Vagina (tissue), 2 donors: Measurements from ENCODE around the gene YPEL1. TPM values are rescaled to one million over a fixed set of nuclear protein-coding genes. Genes with fewer than 3 reads are reported as not detected.

Experiments
- DNase-seq, 2 donors: peaks; one replicate each; pipeline ENCODE4 v3.0.0-alpha.2; 2017; ENCODE audit errors: extremely low spot score in 2 of 2
- H3K27ac ChIP-seq: fragments of 200-600 bp; sonication (generic); one replicate; pipeline ENCODE4 v1.5.1; 2019
- H3K27me3 ChIP-seq: fragments of 200-600 bp; sonication (generic); one replicate; pipeline ENCODE4 v1.5.1; 2019
- H3K36me3 ChIP-seq, 2 donors: fragments of 200-600 bp; sonication (generic); one replicate each; pipeline ENCODE4 v1.5.1; 2017 to 2019
- H3K4me1 ChIP-seq: fragments of 200-600 bp; sonication (generic); one replicate; pipeline ENCODE4 v1.5.1; 2019
- H3K4me3 ChIP-seq, 2 donors: fragments of 200-600 bp; sonication (generic); 1 replicate in 1 of 2; 2 replicates in 1 of 2; pipeline ENCODE4 v1.5.1; 2016 to 2019
- H3K9me3 ChIP-seq: fragments of 200-600 bp; sonication (generic); one replicate; pipeline ENCODE4 v1.5.1; 2019
- CTCF ChIP-seq, 3 experiments: fragments of 450-650 bp in 2 of 3; fragments of 200-600 bp in 1 of 3; sonication (generic) in 1 of 3; IDR thresholded peaks; one replicate each; pipeline ENCODE4 v1.5.1; 2017 to 2019; ENCODE audit warnings: antibody characterized with exemption in 3 of 3, mild to moderate bottlenecking in 2 of 3, moderate library complexity in 2 of 3
- POLR2A ChIP-seq, 2 donors: fragments of 450-650 bp; IDR thresholded peaks; one replicate each; pipeline ENCODE4 v1.6.1; 2017; ENCODE audit warnings: antibody characterized with exemption in 2 of 2, mild to moderate bottlenecking in 2 of 2, moderate library complexity in 2 of 2
- POLR2AphosphoS5 ChIP-seq, 2 donors: sonication (generic); formaldehyde crosslinking; IDR thresholded peaks; one replicate each; pipeline ENCODE4 v1.9.0; 2017; ENCODE audit warnings: antibody characterized with exemption in 2 of 2, mild to moderate bottlenecking in 2 of 2, low read depth in 1 of 2; ENCODE audit not compliant: insufficient read depth in 1 of 2
- intact Hi-C: fragments of 100-400 bp; cut with DNase I; formaldehyde crosslinking; loops from one replicate; pipeline ENCODE4 v1.15.1; 2023
- total RNA-seq: library from RNA; depleted of rRNA; stranded (reverse); fragments of >200 nt; gene quantifications from one replicate; pipeline ENCODE4 v1.2.3, GENCODE V29; 2016

The YPEL1 gene
- total RNA-seq, 1 donor from 2014 or later = 4.9 TPM

GRCh38 chr22:21691816-21692215 lies 43.8 kb downstream of the YPEL1 start:
- Histone ChIP-seq H3K9me3 (no peaks in the 10 kb centered on the region), H3K4me3 (no peak overlapping the region), H3K27me3 (no peaks in the 10 kb centered on the region), H3K27ac (no peak overlapping the region), H3K4me1 (no peaks in the 10 kb centered on the region), H3K36me3 (peaks cover 0 to 53% of the 10 kb centered on the region in 2 donors)
- intact Hi-C loops = no loop called here
- DNase-seq = no peak
- TF ChIP-seq CTCF (IDR thresholded peaks at IDR 0.05) = no peak
- TF ChIP-seq POLR2AphosphoS5 (IDR thresholded peaks at IDR 0.05; ENCODE audit: insufficient read depth in 1 of 2, low read depth in 1 of 2) = no peak
- no peak for TF ChIP-seq POLR2A (IDR thresholded peaks at IDR 0.05)

- no peak for DNase-seq
- intact Hi-C loops = no loop called here
- no peaks in the 10 kb centered on the region for H3K9me3 ChIP-seq
- peaks cover 0 to 55% of the 10 kb centered on the region in 2 donors for H3K36me3 ChIP-seq
- no peaks in the 10 kb centered on the region for H3K4me1 ChIP-seq
- TF ChIP-seq POLR2AphosphoS5 (IDR thresholded peaks at IDR 0.05; ENCODE audit: insufficient read depth in 1 of 2, low read depth in 1 of 2) (no peak), POLR2A (IDR thresholded peaks at IDR 0.05) (no peak), CTCF (IDR thresholded peaks at IDR 0.05) (no peak)
- no peak overlapping the region for H3K4me3 ChIP-seq
- no peak overlapping the region for H3K27ac ChIP-seq
- no peaks in the 10 kb centered on the region for H3K27me3 ChIP-seq
Measured at GRCh38 chr22:21690401-21690801, 45.2 kb downstream of the YPEL1 start.

GRCh38 chr22:21688706-21689381 lies 46.8 kb downstream of the YPEL1 start:
- no peak overlapping the region for H3K4me3 ChIP-seq
- H3K27ac ChIP-seq = no peak overlapping the region
- no peak for DNase-seq
- peaks cover 0 to 42% of the 10 kb centered on the region in 2 donors for H3K36me3 ChIP-seq
- no peak for TF ChIP-seq POLR2AphosphoS5 (IDR thresholded peaks at IDR 0.05; ENCODE audit: insufficient read depth in 1 of 2, low read depth in 1 of 2)
- no peak for TF ChIP-seq CTCF (IDR thresholded peaks at IDR 0.05)
- no peak for TF ChIP-seq POLR2A (IDR thresholded peaks at IDR 0.05)
- intact Hi-C loops = no loop called here
- H3K9me3 ChIP-seq = no peaks in the 10 kb centered on the region
- H3K27me3 ChIP-seq = no peaks in the 10 kb centered on the region
- no peaks in the 10 kb centered on the region for H3K4me1 ChIP-seq

DNA sequence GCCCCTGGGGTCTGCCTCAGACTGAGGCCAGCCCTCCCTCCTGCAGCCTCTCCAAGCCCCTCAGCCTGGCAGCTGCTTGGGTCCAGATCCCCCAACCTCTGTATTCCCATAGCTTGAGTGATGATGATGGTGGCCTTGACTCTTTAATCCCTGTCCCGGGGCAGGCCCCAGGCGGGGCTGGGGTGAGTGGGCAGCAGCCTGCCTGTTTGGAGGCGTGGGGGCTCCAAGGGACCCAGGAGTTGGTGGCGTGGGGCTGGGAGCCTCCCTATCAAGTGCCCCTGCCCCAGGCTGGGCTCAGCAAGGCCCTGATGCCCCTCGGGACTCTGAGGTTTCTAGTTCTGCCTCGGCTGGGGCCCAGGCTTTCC lies 47.3 kb downstream of the YPEL1 start:
- Histone ChIP-seq H3K4me3 (no peak overlapping the region), H3K9me3 (no peaks in the 10 kb centered on the region), H3K27me3 (no peaks in the 10 kb centered on the region), H3K27ac (no peak overlapping the region), H3K36me3 (peaks cover 0 to 42% of the 10 kb centered on the region in 2 donors), H3K4me1 (no peaks in the 10 kb centered on the region)
- DNase-seq = no peak
- intact Hi-C loops = no loop called here
- no peak for TF ChIP-seq POLR2AphosphoS5 (IDR thresholded peaks at IDR 0.05; ENCODE audit: insufficient read depth in 1 of 2, low read depth in 1 of 2)
- no peak for TF ChIP-seq CTCF (IDR thresholded peaks at IDR 0.05)
- no peak for TF ChIP-seq POLR2A (IDR thresholded peaks at IDR 0.05)

DNA sequence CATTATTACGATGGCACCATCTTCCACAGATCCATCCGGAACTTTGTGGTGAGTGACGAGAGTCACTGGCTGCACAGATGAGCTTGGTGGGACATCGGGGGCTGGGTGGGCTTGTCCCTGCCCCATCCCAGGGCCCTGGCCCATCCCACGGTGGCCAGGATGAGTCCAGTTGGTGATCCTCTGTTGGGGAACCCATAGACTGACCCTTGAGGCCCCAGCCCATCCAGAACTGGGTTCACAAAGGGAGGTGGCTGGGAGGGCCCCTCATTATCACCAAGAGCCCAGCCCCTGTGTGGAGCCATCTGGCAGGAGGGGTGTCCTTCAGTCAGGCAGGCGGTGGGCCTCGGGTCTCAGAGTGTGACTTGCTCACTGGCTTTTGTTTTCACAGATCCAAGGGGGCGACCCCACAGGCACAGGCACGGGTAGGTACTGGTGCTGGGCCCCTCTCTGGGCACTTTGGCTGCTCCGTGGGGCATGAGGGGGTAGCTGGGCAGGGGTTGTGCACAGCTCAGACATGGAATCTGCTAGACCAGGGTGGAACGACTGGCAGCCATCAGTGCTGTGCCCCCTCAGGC lies 47.8 kb downstream of the YPEL1 start:
- Histone ChIP-seq H3K9me3 (no peaks in the 10 kb centered on the region), H3K27me3 (no peaks in the 10 kb centered on the region), H3K4me3 (no peak overlapping the region), H3K27ac (no peak overlapping the region), H3K36me3 (peaks cover 0 to 42% of the 10 kb centered on the region in 2 donors), H3K4me1 (no peaks in the 10 kb centered on the region)
- intact Hi-C loops = no loop called here
- TF ChIP-seq POLR2AphosphoS5 (IDR thresholded peaks at IDR 0.05; ENCODE audit: insufficient read depth in 1 of 2, low read depth in 1 of 2) (no peak), CTCF (IDR thresholded peaks at IDR 0.05) (no peak), POLR2A (IDR thresholded peaks at IDR 0.05) (no peak)
- DNase-seq = no peak
